HepG2 (cell line): ENCODE data around the gene RUNX2. TPM values are rescaled to one million over a fixed set of nuclear protein-coding genes. Genes with fewer than 3 reads are reported as not detected.

Experiments used
- ATAC-seq: fragments of 200-7000 bp; cut with Tn5 transposase; 3 replicates; pipeline ENCODE4 v1.9.1; 2020; ENCODE audit warnings: mild to moderate bottlenecking, moderate library complexity
- BruUV-seq: library from RNA; stranded (reverse); fragments of 400-500 nt; replicated peaks from 2 replicates; lab custom pipeline; 2021; lab: Mats Ljungman, UMichigan
- CTCF ChIA-PET: fragments of 300-600 bp; formaldehyde crosslinking; extraction: SDS; loops from one replicate; lab custom pipeline; 2021; ENCODE audit warnings: low total read pairs, inconsistent platforms, low intra/inter-chr PET ratio; lab: Yijun Ruan, JAX
- POLR2A ChIA-PET: fragments of 350-600 bp; sonication (Branson Sonifier 250); formaldehyde crosslinking; loops from one replicate; lab custom pipeline; 2020; ENCODE audit warnings: antibody characterized with exemption, inconsistent platforms; lab: Yijun Ruan, JAX
- DNase-seq: peaks from one replicate; pipeline ENCODE4 v3.0.0-alpha.2; 2015; ENCODE audit warnings: low spot score
- FAIRE-seq: peaks from 3 replicates; lab custom pipeline; 2011; peaks lifted over from hg19 to GRCh38; lab: Jason Lieb, UNC
- H2AFZ ChIP-seq: one replicate; pipeline ENCODE4 v1.6.1; 2011; ENCODE audit warnings: low read length, inconsistent platforms
- H3K27ac ChIP-seq: fragments of 300-600 bp; 3 replicates; pipeline ENCODE4 v1.8.0; 2011; ENCODE audit warnings: mixed run types, mild to moderate bottlenecking, mixed read lengths, low read length, inconsistent platforms; ENCODE audit not compliant: insufficient read depth; ENCODE audit errors: extremely low read length
- H3K27me3 ChIP-seq, 2 experiments: fragments of 200-600 bp in 1 of 2; 2 replicates in 1 of 2; 3 replicates in 1 of 2; pipeline versions ENCODE4 v1.6.0 to v1.8.0; 2011; ENCODE audit warnings: low read length in 2 of 2, mild to moderate bottlenecking in 2 of 2, moderate library complexity in 2 of 2, inconsistent platforms in 1 of 2; ENCODE audit not compliant: insufficient read depth in 2 of 2, control insufficient read depth in 1 of 2
- H3K36me3 ChIP-seq, 2 experiments: fragments of 200-600 bp in 1 of 2; replicated peaks in 1 of 2; 2 replicates in 1 of 2; 3 replicates in 1 of 2; pipeline versions ENCODE4 v1.5.1 to v1.8.0; 2011; ENCODE audit warnings: low read length in 2 of 2, inconsistent platforms in 1 of 2; ENCODE audit not compliant: insufficient read depth in 2 of 2, control insufficient read depth in 1 of 2
- H3K4me1 ChIP-seq: 2 replicates; pipeline ENCODE4 v1.5.1; 2012; ENCODE audit warnings: low read length, inconsistent platforms; ENCODE audit not compliant: insufficient read depth
- H3K4me2 ChIP-seq: 2 replicates; pipeline ENCODE4 v1.6.0; 2011; ENCODE audit warnings: low read depth, low read length, inconsistent platforms
- H3K4me3 ChIP-seq, 3 experiments: fragments of 200-600 bp in 1 of 3; sonication (generic), shearing (Covaris generic) in 1 of 3; replicated peaks in 1 of 3; 2 replicates each; pipeline ENCODE4 v1.5.1; 2011 to 2016; ENCODE audit warnings: low read length in 3 of 3, inconsistent platforms in 2 of 3, low read depth in 2 of 3, mild to moderate bottlenecking in 2 of 3, control low read depth in 1 of 3, mixed read lengths in 1 of 3; ENCODE audit not compliant: insufficient read depth in 1 of 3
- H3K79me2 ChIP-seq: one replicate; pipeline ENCODE4 v1.6.1; 2011; ENCODE audit warnings: low read length, inconsistent platforms; ENCODE audit not compliant: insufficient read depth
- H3K9ac ChIP-seq: 2 replicates; pipeline ENCODE4 v1.6.0; 2011; ENCODE audit warnings: mild to moderate bottlenecking, low read depth, low read length, inconsistent platforms; ENCODE audit not compliant: insufficient read depth
- H3K9me3 ChIP-seq: 2 replicates; pipeline ENCODE4 v1.5.1; 2012; ENCODE audit warnings: mild to moderate bottlenecking, low read length
- H4K20me1 ChIP-seq: 2 replicates; pipeline ENCODE4 v1.6.0; 2011; ENCODE audit warnings: inconsistent platforms, mild to moderate bottlenecking, low read length, moderate library complexity; ENCODE audit not compliant: insufficient read depth
- AGO1 ChIP-seq: fragments of 200-400 bp; formaldehyde crosslinking; IDR thresholded peaks from 2 replicates; pipeline ENCODE4 v1.6.1; 2017; ENCODE audit warnings: mild to moderate bottlenecking, low read depth, low read length, moderate library complexity; ENCODE audit not compliant: poor library complexity, severe bottlenecking
- FOSL2 ChIP-seq: sonication (generic); formaldehyde crosslinking; IDR thresholded peaks from 2 replicates; pipeline ENCODE4 v1.4.0; 2020; ENCODE audit warnings: missing genetic modification reagents
- NCOA5 ChIP-seq: sonication (generic); formaldehyde crosslinking; IDR thresholded peaks from 2 replicates; pipeline ENCODE4 v1.4.0; 2020; ENCODE audit warnings: missing genetic modification reagents
- ONECUT2 ChIP-seq: sonication (generic); formaldehyde crosslinking; IDR thresholded peaks from 2 replicates; pipeline ENCODE4 v1.4.0; 2020; ENCODE audit warnings: missing genetic modification reagents
- ZBTB20 ChIP-seq: sonication (generic); formaldehyde crosslinking; IDR thresholded peaks from 2 replicates; pipeline ENCODE4 v1.8.1; 2023; ENCODE audit warnings: missing genetic modification reagents, low read depth, mild to moderate bottlenecking, borderline replicate concordance
- ZNF383 ChIP-seq: sonication (generic); formaldehyde crosslinking; IDR thresholded peaks from 2 replicates; pipeline ENCODE4 v1.4.0; 2020; ENCODE audit warnings: missing genetic modification reagents, mild to moderate bottlenecking, borderline replicate concordance
- ZNF605 ChIP-seq: sonication (generic); formaldehyde crosslinking; IDR thresholded peaks from 2 replicates; pipeline ENCODE4 v1.8.0; 2022; ENCODE audit warnings: mild to moderate bottlenecking, missing genetic modification reagents
- ZSCAN12 ChIP-seq: sonication (generic); formaldehyde crosslinking; IDR thresholded peaks from 2 replicates; pipeline ENCODE4 v1.9.0; 2021; ENCODE audit warnings: mild to moderate bottlenecking, missing genetic modification reagents
- WGBS: methylation state at CpG from one replicate; pipeline ENCODE4 v1.1.6; 2017; ENCODE audit warnings: low lambda C conversion rate; 5-methylcytosine and 5-hydroxymethylcytosine counted together
- in situ Hi-C: cut with HindIII; loops from 2 replicates; pipeline ENCODE4 v1.10.0; 2017; ENCODE audit warnings: low pct_unique_long_range_greater_than_20kb; ENCODE audit not compliant: extremely low pct_ligation_motif_present
- intact Hi-C: fragments of 100-400 bp; cut with micrococcal nuclease; formaldehyde crosslinking; loops from one replicate; pipeline ENCODE4 v1.10.0; 2022; ENCODE audit not compliant: unreplicated experiment
- polyA plus RNA-seq, 8 experiments: library from polyadenylated mRNA; depleted of rRNA in 3 of 8; stranded (reverse) in 7 of 8; unstranded in 1 of 8; fragments of >200 nt; fragmentation: Illumina TruSeq in 4 of 8; extraction: Trizol in 4 of 8; gene quantifications; 2 replicates each; pipeline versions ENCODE4 v1.2.1 to v1.2.3, GENCODE V29; 2011 to 2016; ENCODE audit warnings: low read depth in 4 of 8, missing spikeins in 1 of 8, mixed read lengths in 1 of 8; ENCODE audit not compliant: insufficient read depth in 1 of 8
- total RNA-seq, 5 experiments: library from RNA; depleted of rRNA; stranded (reverse); fragments of >200 nt; fragmentation: Illumina TruSeq; extraction: Trizol; gene quantifications; 2 replicates each; pipeline ENCODE4 v1.2.3, GENCODE V29; 2016; ENCODE audit warnings: low read depth in 1 of 5
- TF ChIP-seq, protein P1 (sequence below): sonication (generic); formaldehyde crosslinking; IDR thresholded peaks from 2 replicates; pipeline ENCODE4 v1.8.1; 2023; ENCODE audit warnings: mild to moderate bottlenecking, missing genetic modification reagents
- TF ChIP-seq, protein P2 (sequence below): sonication (generic); formaldehyde crosslinking; IDR thresholded peaks from 2 replicates; pipeline ENCODE4 v1.5.1; 2020; ENCODE audit warnings: missing genetic modification reagents, mild to moderate bottlenecking, borderline replicate concordance
- TF ChIP-seq, protein P3 (sequence below): sonication (generic); formaldehyde crosslinking; IDR thresholded peaks from 2 replicates; pipeline ENCODE4 v1.4.0; 2020; ENCODE audit warnings: missing genetic modification reagents
- TF ChIP-seq, protein P4 (sequence below): IDR thresholded peaks from 2 replicates; pipeline ENCODE4 v1.6.1; 2016
- TF ChIP-seq, protein P5 (sequence below): sonication (generic); formaldehyde crosslinking; IDR thresholded peaks from 2 replicates; pipeline ENCODE4 v1.5.0; 2020; ENCODE audit warnings: mild to moderate bottlenecking, missing genetic modification reagents
- TF ChIP-seq, protein P6 (sequence below): IDR thresholded peaks from 2 replicates; pipeline ENCODE4 v1.6.1; 2016; ENCODE audit warnings: mild to moderate bottlenecking

RUNX2 gene
- total and polyA plus RNA-seq, 2 of the 13 experiments (the other 11 are each of a cell fraction or from before 2014, with no cell fraction given): not detected

DNA sequence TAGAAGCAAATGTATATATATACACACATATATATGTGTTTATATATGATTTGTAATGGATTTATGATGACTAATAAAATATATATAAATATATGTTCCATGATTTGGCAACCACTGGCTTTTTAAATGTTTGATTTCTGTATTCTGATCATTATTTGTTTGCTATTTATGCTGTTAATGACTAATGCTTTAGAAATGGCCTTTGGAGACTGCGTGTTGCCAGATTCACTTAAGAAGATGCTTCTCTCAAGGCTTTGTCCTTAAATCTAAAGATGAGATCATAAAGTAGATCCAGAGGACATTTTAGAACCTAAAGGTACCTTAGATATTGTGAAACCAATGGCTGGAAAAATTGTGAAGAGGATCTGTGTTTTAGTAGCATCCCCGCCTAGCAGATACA is 165.6 kb downstream of the RUNX2 start (continued):
- TF ChIP-seq, protein P1, sequence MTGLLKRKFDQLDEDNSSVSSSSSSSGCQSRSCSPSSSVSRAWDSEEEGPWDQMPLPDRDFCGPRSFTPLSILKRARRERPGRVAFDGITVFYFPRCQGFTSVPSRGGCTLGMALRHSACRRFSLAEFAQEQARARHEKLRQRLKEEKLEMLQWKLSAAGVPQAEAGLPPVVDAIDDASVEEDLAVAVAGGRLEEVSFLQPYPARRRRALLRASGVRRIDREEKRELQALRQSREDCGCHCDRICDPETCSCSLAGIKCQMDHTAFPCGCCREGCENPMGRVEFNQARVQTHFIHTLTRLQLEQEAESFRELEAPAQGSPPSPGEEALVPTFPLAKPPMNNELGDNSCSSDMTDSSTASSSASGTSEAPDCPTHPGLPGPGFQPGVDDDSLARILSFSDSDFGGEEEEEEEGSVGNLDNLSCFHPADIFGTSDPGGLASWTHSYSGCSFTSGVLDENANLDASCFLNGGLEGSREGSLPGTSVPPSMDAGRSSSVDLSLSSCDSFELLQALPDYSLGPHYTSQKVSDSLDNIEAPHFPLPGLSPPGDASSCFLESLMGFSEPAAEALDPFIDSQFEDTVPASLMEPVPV (CRISPR knock-in tag): no peak
- TF ChIP-seq, protein P2, sequence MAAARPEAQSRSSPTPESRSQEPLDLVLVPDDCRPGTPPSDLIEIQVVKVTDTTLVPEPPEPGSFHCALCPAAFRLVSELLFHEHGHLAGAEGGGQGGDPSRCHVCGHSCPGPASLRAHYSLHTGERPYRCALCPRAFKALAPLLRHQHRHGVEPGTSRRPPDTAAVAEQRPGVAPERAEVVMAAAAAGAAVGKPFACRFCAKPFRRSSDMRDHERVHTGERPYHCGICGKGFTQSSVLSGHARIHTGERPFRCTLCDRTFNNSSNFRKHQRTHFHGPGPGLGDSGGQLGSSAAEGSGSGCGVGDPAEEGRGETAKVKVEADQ (CRISPR knock-in tag): no peak
- no peak for TF ChIP-seq ZSCAN12 (CRISPR knock-in tag)

DNA sequence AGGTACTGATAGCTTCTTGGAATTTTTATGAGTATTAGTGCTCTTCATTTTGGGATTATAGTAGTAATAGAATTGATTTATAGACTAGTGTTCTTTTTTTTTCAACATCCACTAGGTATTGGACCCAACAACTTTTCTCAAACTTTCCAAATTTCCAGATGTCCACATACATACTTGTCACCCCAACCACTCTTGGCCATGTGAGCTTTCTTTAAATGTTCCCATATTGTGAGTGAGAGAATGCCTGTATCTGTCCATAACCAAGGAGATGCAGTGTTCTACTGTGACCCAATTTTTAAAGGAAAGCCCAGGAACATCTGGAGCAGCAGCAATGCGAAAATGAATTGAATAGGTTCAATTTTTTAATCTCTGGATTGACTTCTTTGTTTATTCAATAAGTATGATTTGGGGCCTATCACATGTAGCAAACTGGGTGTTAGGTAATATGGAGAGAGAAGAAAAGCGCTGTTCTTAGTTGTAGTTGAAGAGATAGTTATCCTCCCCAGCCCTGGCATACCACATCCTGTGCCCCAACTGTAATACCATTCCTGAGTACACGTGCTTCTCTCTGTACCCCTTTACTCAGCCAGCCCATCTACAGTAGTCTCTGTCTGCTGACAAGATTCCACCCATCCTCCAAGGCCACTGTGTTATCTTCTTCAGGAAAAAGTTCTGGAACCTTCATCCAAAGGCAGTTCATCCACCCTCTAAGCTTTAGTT is 166.4 kb downstream of the RUNX2 start:
- H3K4me2 ChIP-seq: no peak overlapping the region
- no peak overlapping the region for H3K9ac ChIP-seq
- BruUV-seq: no TSS peak
- peaks cover 0 to 5% of the 10 kb centered on the region in 2 experiments; a peak in 1 of 5 replicates for H3K27me3 ChIP-seq
- in situ Hi-C loops: no loop called here
- ATAC-seq (no peak), FAIRE-seq (no peak), DNase-seq (no peak)
- no peaks in the 10 kb centered on the region for H3K9me3 ChIP-seq
- no peaks in the 10 kb centered on the region for H3K79me2 ChIP-seq
- no peak overlapping the region for H3K4me3 ChIP-seq
- ChIA-PET CTCF (no interaction called here), POLR2A (no interaction called here)
- 3% methylated on average over 3 of the region's 3 CpGs for WGBS
- intact Hi-C loops: no loop called here
- H3K4me1 ChIP-seq: no peaks in the 10 kb centered on the region
- no peak overlapping the region for H3K27ac ChIP-seq
- H4K20me1 ChIP-seq: no peaks in the 10 kb centered on the region
- H2AFZ ChIP-seq: no peak overlapping the region
- H3K36me3 ChIP-seq: no peaks in the 10 kb centered on the region
- TF ChIP-seq, protein P3, sequence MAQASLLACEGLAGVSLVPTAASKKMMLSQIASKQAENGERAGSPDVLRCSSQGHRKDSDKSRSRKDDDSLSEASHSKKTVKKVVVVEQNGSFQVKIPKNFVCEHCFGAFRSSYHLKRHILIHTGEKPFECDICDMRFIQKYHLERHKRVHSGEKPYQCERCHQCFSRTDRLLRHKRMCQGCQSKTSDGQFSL (CRISPR knock-in tag): no peak
- TF ChIP-seq, protein P4, sequence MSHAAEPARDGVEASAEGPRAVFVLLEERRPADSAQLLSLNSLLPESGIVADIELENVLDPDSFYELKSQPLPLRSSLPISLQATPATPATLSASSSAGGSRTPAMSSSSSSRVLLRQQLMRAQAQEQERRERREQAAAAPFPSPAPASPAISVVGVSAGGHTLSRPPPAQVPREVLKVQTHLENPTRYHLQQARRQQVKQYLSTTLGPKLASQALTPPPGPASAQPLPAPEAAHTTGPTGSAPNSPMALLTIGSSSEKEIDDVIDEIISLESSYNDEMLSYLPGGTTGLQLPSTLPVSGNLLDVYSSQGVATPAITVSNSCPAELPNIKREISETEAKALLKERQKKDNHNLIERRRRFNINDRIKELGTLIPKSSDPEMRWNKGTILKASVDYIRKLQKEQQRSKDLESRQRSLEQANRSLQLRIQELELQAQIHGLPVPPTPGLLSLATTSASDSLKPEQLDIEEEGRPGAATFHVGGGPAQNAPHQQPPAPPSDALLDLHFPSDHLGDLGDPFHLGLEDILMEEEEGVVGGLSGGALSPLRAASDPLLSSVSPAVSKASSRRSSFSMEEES (CRISPR knock-in tag): no peak
- TF ChIP-seq AGO1 (no peak), ZNF605 (CRISPR knock-in tag) (no peak), ZBTB20 (CRISPR knock-in tag) (no peak), ONECUT2 (CRISPR knock-in tag) (no peak), FOSL2 (CRISPR knock-in tag) (no peak), NCOA5 (CRISPR knock-in tag) (no peak), ZNF383 (CRISPR knock-in tag) (no peak)
- TF ChIP-seq, protein P5, sequence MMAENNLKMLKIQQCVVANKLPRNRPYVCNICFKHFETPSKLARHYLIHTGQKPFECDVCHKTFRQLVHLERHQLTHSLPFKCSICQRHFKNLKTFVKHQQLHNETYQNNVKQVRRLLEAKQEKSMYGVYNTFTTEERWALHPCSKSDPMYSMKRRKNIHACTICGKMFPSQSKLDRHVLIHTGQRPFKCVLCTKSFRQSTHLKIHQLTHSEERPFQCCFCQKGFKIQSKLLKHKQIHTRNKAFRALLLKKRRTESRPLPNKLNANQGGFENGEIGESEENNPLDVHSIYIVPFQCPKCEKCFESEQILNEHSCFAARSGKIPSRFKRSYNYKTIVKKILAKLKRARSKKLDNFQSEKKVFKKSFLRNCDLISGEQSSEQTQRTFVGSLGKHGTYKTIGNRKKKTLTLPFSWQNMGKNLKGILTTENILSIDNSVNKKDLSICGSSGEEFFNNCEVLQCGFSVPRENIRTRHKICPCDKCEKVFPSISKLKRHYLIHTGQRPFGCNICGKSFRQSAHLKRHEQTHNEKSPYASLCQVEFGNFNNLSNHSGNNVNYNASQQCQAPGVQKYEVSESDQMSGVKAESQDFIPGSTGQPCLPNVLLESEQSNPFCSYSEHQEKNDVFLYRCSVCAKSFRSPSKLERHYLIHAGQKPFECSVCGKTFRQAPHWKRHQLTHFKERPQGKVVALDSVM (CRISPR knock-in tag): no peak
- TF ChIP-seq, protein P6, sequence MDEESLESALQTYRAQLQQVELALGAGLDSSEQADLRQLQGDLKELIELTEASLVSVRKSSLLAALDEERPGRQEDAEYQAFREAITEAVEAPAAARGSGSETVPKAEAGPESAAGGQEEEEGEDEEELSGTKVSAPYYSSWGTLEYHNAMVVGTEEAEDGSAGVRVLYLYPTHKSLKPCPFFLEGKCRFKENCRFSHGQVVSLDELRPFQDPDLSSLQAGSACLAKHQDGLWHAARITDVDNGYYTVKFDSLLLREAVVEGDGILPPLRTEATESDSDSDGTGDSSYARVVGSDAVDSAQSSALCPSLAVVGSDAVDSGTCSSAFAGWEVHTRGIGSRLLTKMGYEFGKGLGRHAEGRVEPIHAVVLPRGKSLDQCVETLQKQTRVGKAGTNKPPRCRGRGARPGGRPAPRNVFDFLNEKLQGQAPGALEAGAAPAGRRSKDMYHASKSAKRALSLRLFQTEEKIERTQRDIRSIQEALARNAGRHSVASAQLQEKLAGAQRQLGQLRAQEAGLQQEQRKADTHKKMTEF (CRISPR knock-in tag): no peak
